Kidney (tissue), 14 donors: Measurements from ENCODE around the gene UBD. TPM values are rescaled to one million over a fixed set of nuclear protein-coding genes. Genes with fewer than 3 reads are reported as not detected.

ENCODE experiments used
- DNase-seq, 5 donors: peaks; one replicate each; pipeline ENCODE4 v3.0.0-alpha.2; 2013 to 2020
- FAIRE-seq: peaks from 2 replicates; lab custom pipeline; 2012; peaks lifted over from hg19 to GRCh38; lab: Jason Lieb, UNC
- H3K27ac ChIP-seq, 2 donors: one replicate each; pipeline ENCODE4 v1.7.0; 2013; ENCODE audit warnings: low read depth in 2 of 2, low read length in 2 of 2, inconsistent platforms in 1 of 2
- H3K27me3 ChIP-seq: one replicate; pipeline ENCODE4 v1.7.1; 2013; ENCODE audit warnings: low read length, inconsistent platforms; ENCODE audit not compliant: control insufficient read depth, insufficient read depth
- H3K36me3 ChIP-seq, 3 donors: one replicate each; pipeline versions ENCODE4 v1.7.0 to v1.7.1; 2013; ENCODE audit warnings: low read length in 3 of 3, control low read depth in 1 of 3, inconsistent platforms in 1 of 3; ENCODE audit not compliant: insufficient read depth in 3 of 3, control insufficient read depth in 2 of 3
- H3K4me1 ChIP-seq, 3 donors: one replicate each; pipeline versions ENCODE4 v1.7.0 to v1.7.1; 2013; ENCODE audit warnings: low read length in 3 of 3, inconsistent platforms in 1 of 3, low read depth in 1 of 3; ENCODE audit not compliant: control insufficient read depth in 2 of 3, insufficient read depth in 2 of 3
- H3K4me3 ChIP-seq, 3 donors: one replicate each; pipeline versions ENCODE4 v1.7.0 to v1.8.1; 2013; ENCODE audit warnings: low read length in 3 of 3, control low read depth in 1 of 3, inconsistent platforms in 1 of 3
- H3K9ac ChIP-seq, 3 donors: one replicate each; pipeline versions ENCODE4 v1.7.0 to v1.7.1; 2013; ENCODE audit warnings: low read length in 3 of 3, control low read depth in 1 of 3, inconsistent platforms in 1 of 3
- H3K9me3 ChIP-seq, 3 donors: one replicate each; pipeline versions ENCODE4 v1.7.0 to v1.7.1; 2013; ENCODE audit warnings: low read length in 3 of 3, control low read depth in 1 of 3, inconsistent platforms in 1 of 3; ENCODE audit not compliant: control insufficient read depth in 2 of 3, insufficient read depth in 1 of 3
- intact Hi-C: fragments of 100-400 bp; cut with DNase I; formaldehyde crosslinking; loops from one replicate; pipeline ENCODE4 v1.11.1; 2022
- polyA plus RNA-seq: library from polyadenylated mRNA; stranded (reverse); fragments of 350-450 nt; fragmentation: Illumina TruSeq; extraction: RNeasy Lipid Tissue Mini Kit (QIAGEN cat#74804); gene quantifications from one replicate; pipeline ENCODE4 v1.2.3, GENCODE V29; 2014; ENCODE audit warnings: low read depth, low replicate concordance; ENCODE audit not compliant: insufficient read depth
- total RNA-seq: library from RNA; stranded (reverse); fragmentation: NEBNext Ultra II Directional; extraction: Animal tissue kit (Norgen Biotek cat#: 25700); gene quantifications from one replicate; pipeline ENCODE4 v1.2.1, GENCODE V29; 2021
- TF ChIP-seq, protein P1 (sequence below): IDR thresholded peaks from 3 replicates; pipeline ENCODE4 v1.5.1; 2012; ENCODE audit warnings: mild to moderate bottlenecking, moderate library complexity, borderline replicate concordance; ENCODE audit not compliant: insufficient read depth; ENCODE audit errors: extremely low read depth
- donor health status: control.
- donor health status: control.
- donor health status: control.
- donor health status: control.
- donor health status: control.
- donor health status: DM: yes; HTN: yes; CAD: no.
- donor health status: Normal renal cell carcinoma (clear cell type).

Gene UBD
- total and polyA plus RNA-seq, 2 donors from 2014 or later, result 16.9 to 33.5 TPM

GRCh38 chr6:29527564-29527963 lies 32.0 kb downstream of the UBD start:
- Histone ChIP-seq H3K27me3 (no peaks in the 10 kb centered on the region), H3K27ac (no peak overlapping the region), H3K4me1 (no peaks in the 10 kb centered on the region), H3K9me3 (no peaks in the 10 kb centered on the region), H3K4me3 (no peak overlapping the region), H3K36me3 (no peaks in the 10 kb centered on the region), H3K9ac (no peak overlapping the region)
- TF ChIP-seq, protein P1, sequence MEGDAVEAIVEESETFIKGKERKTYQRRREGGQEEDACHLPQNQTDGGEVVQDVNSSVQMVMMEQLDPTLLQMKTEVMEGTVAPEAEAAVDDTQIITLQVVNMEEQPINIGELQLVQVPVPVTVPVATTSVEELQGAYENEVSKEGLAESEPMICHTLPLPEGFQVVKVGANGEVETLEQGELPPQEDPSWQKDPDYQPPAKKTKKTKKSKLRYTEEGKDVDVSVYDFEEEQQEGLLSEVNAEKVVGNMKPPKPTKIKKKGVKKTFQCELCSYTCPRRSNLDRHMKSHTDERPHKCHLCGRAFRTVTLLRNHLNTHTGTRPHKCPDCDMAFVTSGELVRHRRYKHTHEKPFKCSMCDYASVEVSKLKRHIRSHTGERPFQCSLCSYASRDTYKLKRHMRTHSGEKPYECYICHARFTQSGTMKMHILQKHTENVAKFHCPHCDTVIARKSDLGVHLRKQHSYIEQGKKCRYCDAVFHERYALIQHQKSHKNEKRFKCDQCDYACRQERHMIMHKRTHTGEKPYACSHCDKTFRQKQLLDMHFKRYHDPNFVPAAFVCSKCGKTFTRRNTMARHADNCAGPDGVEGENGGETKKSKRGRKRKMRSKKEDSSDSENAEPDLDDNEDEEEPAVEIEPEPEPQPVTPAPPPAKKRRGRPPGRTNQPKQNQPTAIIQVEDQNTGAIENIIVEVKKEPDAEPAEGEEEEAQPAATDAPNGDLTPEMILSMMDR, result no peak
- DNase-seq, result no peak
- intact Hi-C loops, result no loop called here
- no peak for FAIRE-seq

DNA sequence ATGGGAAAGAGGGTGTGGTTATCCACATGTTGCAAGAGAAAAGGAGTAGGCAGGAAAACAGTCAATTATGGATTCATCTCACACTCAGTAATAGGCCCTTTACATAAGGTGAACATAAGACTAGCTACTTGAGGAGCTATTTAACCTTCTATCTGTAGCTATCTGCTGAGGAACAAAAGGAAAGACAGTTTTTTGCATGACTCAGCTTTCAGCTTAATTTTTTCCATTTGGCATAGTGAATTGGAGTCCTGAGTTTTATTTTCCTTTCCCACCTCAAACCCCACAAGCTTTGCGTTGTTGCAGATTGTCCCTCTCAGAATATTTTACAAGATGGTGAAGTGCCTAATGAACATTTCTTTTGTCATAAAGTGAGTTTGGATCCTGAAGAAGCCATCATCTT lies 32.4 kb downstream of the UBD start:
- Histone ChIP-seq H3K9me3 (no peaks in the 10 kb centered on the region), H3K27ac (no peak overlapping the region), H3K36me3 (no peaks in the 10 kb centered on the region), H3K9ac (no peak overlapping the region), H3K4me1 (no peaks in the 10 kb centered on the region), H3K27me3 (no peaks in the 10 kb centered on the region), H3K4me3 (no peak overlapping the region)
- DNase-seq, result no peak
- no peak for FAIRE-seq
- intact Hi-C loops, result no loop called here
- TF ChIP-seq, protein P1, result no peak

DNA sequence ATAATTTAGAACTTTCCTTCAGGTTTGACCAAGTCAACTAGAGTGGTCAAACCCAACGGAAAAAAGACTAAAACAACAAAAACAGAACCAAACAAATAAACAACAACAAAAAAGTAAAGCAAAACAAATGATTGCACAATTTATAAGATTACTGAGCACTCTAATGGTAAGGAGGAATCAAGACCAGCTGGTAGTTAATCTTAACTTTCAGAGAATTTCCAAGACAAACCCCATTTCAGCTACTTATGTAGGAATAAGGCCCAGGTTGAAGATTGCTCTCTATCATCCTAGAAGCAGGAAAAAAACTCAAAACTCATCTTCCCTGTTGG lies 34.3 kb downstream of the UBD start:
- H3K9me3 ChIP-seq, result no peaks in the 10 kb centered on the region
- H3K4me1 ChIP-seq, result no peaks in the 10 kb centered on the region
- no peaks in the 10 kb centered on the region for H3K27me3 ChIP-seq
- FAIRE-seq (no peak), DNase-seq (no peak)
- no peak overlapping the region for H3K4me3 ChIP-seq
- H3K36me3 ChIP-seq, result no peaks in the 10 kb centered on the region
- no peak overlapping the region for H3K9ac ChIP-seq
- TF ChIP-seq, protein P1, result no peak
- no peak overlapping the region for H3K27ac ChIP-seq
- intact Hi-C loops, result no loop called here
